Activated CD8-positive, alpha-beta memory T cell treated with anti-CD3 and anti-CD28 coated beads, Interleukin-2, amount 10 ng/mL, durations not matched to agents 7 days and 5 days (primary cell): ENCODE measurements around the gene MEA1. TPM values are rescaled to one million over a fixed set of nuclear protein-coding genes. Genes with fewer than 3 reads are reported as not detected.
"Not testable (repeated sequence)": the region's sequence is repeated elsewhere in the genome, so short reads cannot be mapped to it uniquely, and the experiment has no call there.

Experiments used
- ATAC-seq: fragments of 150-1000 bp; cut with Tn5 transposase; one replicate; pipeline ENCODE4 v1.10.0; 2021; ENCODE audit warnings: moderate library complexity
- CTCF ChIA-PET: fragments of 350-600 bp; sonication (Branson Sonifier 250); formaldehyde crosslinking; loops from one replicate; lab custom pipeline; 2021; ENCODE audit warnings: antibody characterized with exemption; lab: Charles Lee
- DNase-seq: peaks from one replicate; pipeline ENCODE4 v3.0.0-alpha.2; 2020
- H3K27ac Mint-ChIP-seq: one replicate; pipeline ENCODE4 v1.8.0; 2021; ENCODE audit warnings: mild to moderate bottlenecking, mixed read lengths
- H3K27me3 Mint-ChIP-seq: one replicate; pipeline ENCODE4 v1.8.0; 2021; ENCODE audit warnings: mixed read lengths
- H3K36me3 Mint-ChIP-seq: one replicate; pipeline ENCODE4 v1.8.0; 2021; ENCODE audit warnings: mild to moderate bottlenecking, mixed read lengths
- H3K4me1 Mint-ChIP-seq: one replicate; pipeline ENCODE4 v1.8.0; 2021; ENCODE audit warnings: mixed read lengths
- H3K4me3 Mint-ChIP-seq: one replicate; pipeline ENCODE4 v1.8.0; 2021; ENCODE audit warnings: mild to moderate bottlenecking, moderate library complexity, mixed read lengths
- H3K9me3 Mint-ChIP-seq: one replicate; pipeline ENCODE4 v1.8.0; 2022; ENCODE audit warnings: low read depth, mixed read lengths
- total RNA-seq, 2 experiments: library from RNA; stranded (reverse); gene quantifications; one replicate each; pipeline ENCODE4 v1.2.3, GENCODE V29; 2021

Gene MEA1
- total RNA-seq, 2 experiments from 2014 or later, result 61.8 to 75.2 TPM

- ATAC-seq, result no peak
- H3K9me3 Mint-ChIP-seq, result no peaks in the 10 kb centered on the region
- peak overlapping the region; percentile 7 for H3K27ac Mint-ChIP-seq
- no peaks in the 10 kb centered on the region for H3K27me3 Mint-ChIP-seq
- H3K36me3 Mint-ChIP-seq, result peaks cover 20% of the 10 kb centered on the region
- no peak overlapping the region for H3K4me3 Mint-ChIP-seq
- H3K4me1 Mint-ChIP-seq, result peaks cover 47% of the 10 kb centered on the region
- DNase-seq, result no peak
- CTCF ChIA-PET, result interaction anchor here (0.9 to 1.2 kb wide), 3 partner anchors 37 to 157 kb away, joined by 3 read pairs; partner anchors contain the start of gene CUL7
Observed at GRCh38 chr6:43016176-43016942, 2.6 kb upstream of the MEA1 start.

DNA sequence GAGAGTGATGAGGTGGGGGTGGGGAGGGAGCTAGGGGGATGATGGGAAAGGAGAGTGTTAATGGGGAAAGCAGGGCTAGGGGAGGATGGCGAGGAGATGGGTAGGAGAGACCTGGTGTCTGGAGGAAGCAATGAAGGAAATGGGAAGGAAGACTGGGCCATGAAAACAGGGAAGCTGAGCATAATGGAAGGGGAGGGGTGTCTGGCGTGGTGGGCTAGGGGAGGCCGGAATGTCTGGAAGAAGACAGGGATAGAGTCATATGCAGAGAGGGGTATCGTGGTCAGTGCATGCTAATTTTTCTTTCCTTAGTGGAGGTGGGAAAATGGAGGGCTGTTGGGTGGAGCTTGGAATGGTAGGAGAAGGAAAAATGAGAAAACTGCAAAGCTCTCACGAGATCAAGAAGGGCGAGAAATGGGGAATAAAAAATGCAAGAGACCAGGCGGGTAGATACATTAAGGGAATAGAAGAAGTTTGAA is 726 bp upstream of the MEA1 start:
- no peaks in the 10 kb centered on the region for H3K27me3 Mint-ChIP-seq
- CTCF ChIA-PET, result interaction anchor here (1.1 to 3.7 kb wide), 8 partner anchors 11 to 129 kb away, joined by 3 to 15 read pairs (median 5); partner anchors contain the start of genes CNPY3, PEX6 and PPP2R5D
- H3K4me3 Mint-ChIP-seq, result peak overlapping the region; percentile 96
- no peaks in the 10 kb centered on the region for H3K9me3 Mint-ChIP-seq
- ATAC-seq, result no peak
- DNase-seq, result no peak
- peaks cover 43% of the 10 kb centered on the region for H3K4me1 Mint-ChIP-seq
- peak overlapping the region; percentile 70 for H3K27ac Mint-ChIP-seq
- peaks cover 22% of the 10 kb centered on the region for H3K36me3 Mint-ChIP-seq

DNA sequence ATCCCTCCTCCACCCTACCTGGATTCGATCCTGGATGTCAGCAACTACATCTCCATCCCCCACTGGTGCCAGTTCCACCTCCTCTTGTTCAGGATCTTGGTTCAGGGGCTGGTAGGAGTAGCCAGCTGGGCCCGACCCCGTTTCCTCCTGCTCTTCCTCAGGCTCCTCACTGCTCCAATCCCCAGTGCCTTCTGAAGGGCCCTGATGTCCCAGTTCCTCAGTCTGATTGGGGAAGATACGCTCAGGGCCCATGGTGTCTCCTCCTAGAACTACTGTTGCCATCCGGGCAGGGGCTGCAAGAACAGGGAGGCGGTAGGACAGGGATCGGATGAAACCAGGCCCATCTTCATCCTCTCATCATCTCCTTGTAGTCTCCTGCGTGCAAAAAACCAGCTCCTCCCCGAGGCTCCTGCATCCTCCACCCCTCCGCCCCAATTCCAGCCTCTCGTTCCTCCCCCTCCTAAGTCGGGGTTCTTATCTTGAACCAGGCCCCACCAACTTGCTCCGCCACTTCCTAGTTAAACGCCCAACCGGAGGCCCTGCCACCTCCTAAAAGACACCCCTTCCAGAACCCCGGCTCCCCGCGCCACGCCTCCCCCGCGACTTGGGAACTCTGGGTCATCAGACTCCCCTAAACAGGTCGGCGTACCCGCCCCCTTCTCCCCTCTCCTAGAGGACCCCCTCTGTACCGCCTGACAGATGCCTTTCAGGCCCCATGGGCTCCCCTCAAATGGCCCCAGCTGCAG is 476 bp downstream of the MEA1 start:
- Mint-ChIP-seq H3K9me3 (no peaks in the 10 kb centered on the region), H3K27me3 (no peaks in the 10 kb centered on the region), H3K4me3 (peak overlapping the region; percentile 96), H3K27ac (peak overlapping the region; percentile 83), H3K4me1 (peaks cover 41% of the 10 kb centered on the region), H3K36me3 (peaks cover 17% of the 10 kb centered on the region)
- DNase-seq (peak; percentile 46), ATAC-seq (peak; percentile 35)
- CTCF ChIA-PET, result interaction anchor here (1.0 to 3.7 kb wide), 7 partner anchors 9 to 493 kb away, joined by 3 to 15 read pairs (median 3); partner anchors contain the start of genes CNPY3 and PEX6

GRCh38 chr6:43012364-43012763 is 1.4 kb downstream of the MEA1 start:
- Mint-ChIP-seq H3K27me3 (no peaks in the 10 kb centered on the region), H3K4me1 (peaks cover 41% of the 10 kb centered on the region), H3K9me3 (no peaks in the 10 kb centered on the region), H3K4me3 (peak overlapping the region; percentile 96), H3K36me3 (peaks cover 22% of the 10 kb centered on the region), H3K27ac (peak overlapping the region; percentile 19)
- DNase-seq (no peak), ATAC-seq (no peak)
- CTCF ChIA-PET, result interaction anchor here (1.0 to 3.7 kb wide), 4 partner anchors 10 to 132 kb away, joined by 3 to 15 read pairs (median 8); partner anchors contain the start of genes CNPY3 and PEX6

GRCh38 chr6:43011207-43011606 is 2.5 kb downstream of the MEA1 start:
- CTCF ChIA-PET, result interaction anchor here (1.3 to 2.6 kb wide), 4 partner anchors 9 to 132 kb away, joined by 3 to 15 read pairs (median 6); partner anchors contain the start of genes MRPL2 and RRP36
- peaks cover 24% of the 10 kb centered on the region for H3K36me3 Mint-ChIP-seq
- DNase-seq (no peak), ATAC-seq (no peak)
- H3K4me1 Mint-ChIP-seq, result peaks cover 34% of the 10 kb centered on the region
- no peak overlapping the region for H3K27ac Mint-ChIP-seq
- no peaks in the 10 kb centered on the region for H3K27me3 Mint-ChIP-seq
- no peaks in the 10 kb centered on the region for H3K9me3 Mint-ChIP-seq
- H3K4me3 Mint-ChIP-seq, result no peak overlapping the region

DNA sequence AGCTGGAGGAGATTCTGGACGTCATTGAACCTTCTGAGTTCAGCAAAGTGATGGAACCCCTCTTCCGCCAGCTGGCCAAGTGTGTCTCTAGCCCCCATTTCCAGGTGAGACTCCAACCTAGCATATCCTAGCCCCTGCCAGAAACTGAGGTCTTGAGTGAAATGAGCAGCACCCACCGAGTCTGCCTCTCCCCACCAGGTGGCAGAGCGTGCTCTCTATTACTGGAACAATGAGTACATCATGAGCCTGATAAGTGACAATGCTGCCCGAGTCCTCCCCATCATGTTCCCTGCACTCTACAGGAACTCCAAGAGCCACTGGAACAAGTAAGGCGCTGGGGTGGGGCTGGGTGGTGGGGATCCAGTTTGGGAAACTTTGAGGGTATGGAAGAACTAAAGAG is 4.6 kb downstream of the MEA1 start:
- Mint-ChIP-seq H3K9me3 (no peaks in the 10 kb centered on the region), H3K36me3 (peaks cover 24% of the 10 kb centered on the region), H3K27me3 (no peaks in the 10 kb centered on the region), H3K4me1 (peaks cover 21% of the 10 kb centered on the region), H3K27ac (no peak overlapping the region), H3K4me3 (no peak overlapping the region)
- ATAC-seq, result no peak
- DNase-seq, result peak; percentile 60
- CTCF ChIA-PET, result interaction anchor here (0.8 to 2.6 kb wide), 3 partner anchors 11 to 134 kb away, joined by 3 to 15 read pairs (median 7); partner anchors contain the start of genes CNPY3 and RRP36

DNA sequence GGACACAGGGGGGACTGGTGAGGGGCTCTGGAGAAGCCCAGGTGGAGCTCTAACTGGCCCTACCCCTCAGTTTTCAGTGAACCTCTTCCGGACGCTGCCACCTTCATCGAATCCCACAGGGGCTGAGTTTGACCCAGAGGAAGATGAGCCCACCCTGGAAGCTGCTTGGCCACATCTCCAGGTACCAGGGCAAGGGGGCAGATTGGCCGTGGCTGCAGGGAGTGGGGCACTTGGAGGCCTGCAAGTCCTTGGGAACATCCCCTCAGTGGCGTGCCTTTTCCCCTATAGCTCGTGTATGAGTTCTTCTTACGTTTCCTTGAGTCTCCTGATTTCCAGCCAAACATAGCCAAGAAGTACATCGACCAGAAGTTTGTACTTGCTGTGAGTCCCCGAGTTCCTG is 6.6 kb downstream of the MEA1 start:
- peaks cover 8% of the 10 kb centered on the region for H3K4me1 Mint-ChIP-seq
- CTCF ChIA-PET, result interaction anchor here (1.3 to 3.5 kb wide), 2 partner anchors 69 to 137 kb away, joined by 3 to 14 read pairs; no protein-coding TSS in a partner anchor
- no peak overlapping the region for H3K4me3 Mint-ChIP-seq
- peaks cover 17% of the 10 kb centered on the region for H3K36me3 Mint-ChIP-seq
- ATAC-seq, result no peak
- H3K9me3 Mint-ChIP-seq, result no peaks in the 10 kb centered on the region
- H3K27me3 Mint-ChIP-seq, result no peaks in the 10 kb centered on the region
- no peak for DNase-seq
- no peak overlapping the region for H3K27ac Mint-ChIP-seq

- H3K27ac Mint-ChIP-seq, result no peak overlapping the region
- no peak for DNase-seq
- peaks cover 17% of the 10 kb centered on the region for H3K36me3 Mint-ChIP-seq
- H3K9me3 Mint-ChIP-seq, result no peaks in the 10 kb centered on the region
- no peaks in the 10 kb centered on the region for H3K4me1 Mint-ChIP-seq
- ATAC-seq, result no peak
- H3K4me3 Mint-ChIP-seq, result no peak overlapping the region
- CTCF ChIA-PET, result interaction anchor here (3.5 kb wide), 1 partner anchor 138 kb away, joined by 14 read pairs; no protein-coding TSS in a partner anchor
- H3K27me3 Mint-ChIP-seq, result no peaks in the 10 kb centered on the region
Observed at GRCh38 chr6:43006251-43006650, 7.5 kb downstream of the MEA1 start.

GRCh38 chr6:43005844-43006243 is 7.9 kb downstream of the MEA1 start:
- no peak for DNase-seq
- CTCF ChIA-PET, result interaction anchor here (0.9 to 3.5 kb wide), 2 partner anchors 65 to 138 kb away, joined by 3 to 14 read pairs; no protein-coding TSS in a partner anchor
- H3K27ac Mint-ChIP-seq, result no peak overlapping the region
- H3K9me3 Mint-ChIP-seq, result no peaks in the 10 kb centered on the region
- H3K4me3 Mint-ChIP-seq, result no peak overlapping the region
- peaks cover 14% of the 10 kb centered on the region for H3K36me3 Mint-ChIP-seq
- no peaks in the 10 kb centered on the region for H3K27me3 Mint-ChIP-seq
- no peak for ATAC-seq
- H3K4me1 Mint-ChIP-seq, result no peaks in the 10 kb centered on the region

- ATAC-seq (no peak), DNase-seq (no peak)
- Mint-ChIP-seq H3K9me3 (no peaks in the 10 kb centered on the region), H3K4me1 (no peaks in the 10 kb centered on the region), H3K36me3 (peaks cover 2% of the 10 kb centered on the region), H3K27me3 (no peaks in the 10 kb centered on the region), H3K4me3 (no peak overlapping the region), H3K27ac (no peak overlapping the region)
- CTCF ChIA-PET, result interaction anchor here (1.0 to 1.1 kb wide), 2 partner anchors 9 to 11 kb away, joined by 3 read pairs; no protein-coding TSS in a partner anchor
Observed at GRCh38 chr6:43001843-43002242, 11.9 kb downstream of the MEA1 start.

GRCh38 chr6:42998205-42998604 is 15.5 kb downstream of the MEA1 start:
- H3K4me3 Mint-ChIP-seq, H3K4me1 Mint-ChIP-seq, DNase-seq, H3K27me3 Mint-ChIP-seq, CTCF ChIA-PET, ATAC-seq, H3K27ac Mint-ChIP-seq, H3K9me3 Mint-ChIP-seq, H3K36me3 Mint-ChIP-seq: not testable (repeated sequence)

- H3K4me1 Mint-ChIP-seq, result peaks cover 7% of the 10 kb centered on the region
Observed at GRCh38 chr6:42996513-42996912, 17.2 kb downstream of the MEA1 start.

GRCh38 chr6:42993445-42993844 is 20.3 kb downstream of the MEA1 start:
- Mint-ChIP-seq H3K4me3 (no peak overlapping the region), H3K9me3 (no peaks in the 10 kb centered on the region), H3K4me1 (peaks cover 7% of the 10 kb centered on the region), H3K36me3 (peaks cover 8% of the 10 kb centered on the region), H3K27ac (no peak overlapping the region), H3K27me3 (no peaks in the 10 kb centered on the region)
- DNase-seq, result no peak
- ATAC-seq, result no peak
- CTCF ChIA-PET, result interaction anchor here (2.0 kb wide), 1 partner anchor 10 kb away, joined by 4 read pairs; the partner anchor contains the start of gene PPP2R5D

More at GRCh38 chr6:42996513-42996912, 17.2 kb downstream of the MEA1 start:
- H3K27ac Mint-ChIP-seq, result no peak overlapping the region
- H3K27me3 Mint-ChIP-seq, result no peaks in the 10 kb centered on the region
- DNase-seq (no peak), ATAC-seq (no peak)
- no peaks in the 10 kb centered on the region for H3K9me3 Mint-ChIP-seq
- H3K36me3 Mint-ChIP-seq, result peaks cover 8% of the 10 kb centered on the region
- H3K4me3 Mint-ChIP-seq, result no peak overlapping the region
- CTCF ChIA-PET, result interaction anchor here (0.9 to 1.4 kb wide), 3 partner anchors 11 to 147 kb away, joined by 4 to 6 read pairs (median 4); partner anchors contain the start of gene PPP2R5D
